ENCODE results near the gene PGA4.

Gene PGA4

DNA sequence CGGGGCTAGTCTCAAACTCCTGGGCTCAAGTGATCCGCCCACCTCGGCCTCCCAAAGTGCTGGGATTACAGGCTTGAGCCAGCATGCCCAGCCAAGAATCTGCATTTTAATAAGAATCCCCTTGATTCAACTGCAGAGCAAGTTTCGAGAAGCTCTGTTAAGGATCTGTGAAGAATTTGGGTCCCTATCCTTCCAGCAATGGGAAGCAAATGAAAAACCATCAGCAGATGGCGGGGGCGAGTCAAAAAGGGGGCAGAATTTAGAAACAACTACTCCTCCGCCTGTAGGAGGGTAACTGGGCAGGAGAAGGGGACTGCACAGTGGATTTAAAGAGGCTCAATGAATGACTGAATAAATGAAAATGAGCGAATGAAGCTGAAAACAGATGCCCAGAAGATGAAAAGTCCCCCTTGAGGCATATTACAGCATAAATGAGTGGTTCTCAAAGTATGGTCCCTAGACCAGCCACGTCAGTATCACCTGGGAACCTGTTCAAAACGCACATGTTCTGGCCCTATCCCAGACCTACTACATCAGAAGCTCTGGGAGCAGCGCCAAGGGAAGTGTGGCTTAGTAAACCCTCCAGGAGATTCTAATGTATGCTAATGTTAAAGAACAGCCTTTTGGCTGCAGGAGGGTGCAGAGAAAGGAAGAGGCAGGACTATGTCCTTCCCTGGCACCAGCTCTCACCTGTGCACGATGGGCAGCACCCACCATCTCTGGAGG is 58.0 kb downstream of the PGA4 start:
- no peak for DNase-seq (ENCODE audit: low read depth)

DNA sequence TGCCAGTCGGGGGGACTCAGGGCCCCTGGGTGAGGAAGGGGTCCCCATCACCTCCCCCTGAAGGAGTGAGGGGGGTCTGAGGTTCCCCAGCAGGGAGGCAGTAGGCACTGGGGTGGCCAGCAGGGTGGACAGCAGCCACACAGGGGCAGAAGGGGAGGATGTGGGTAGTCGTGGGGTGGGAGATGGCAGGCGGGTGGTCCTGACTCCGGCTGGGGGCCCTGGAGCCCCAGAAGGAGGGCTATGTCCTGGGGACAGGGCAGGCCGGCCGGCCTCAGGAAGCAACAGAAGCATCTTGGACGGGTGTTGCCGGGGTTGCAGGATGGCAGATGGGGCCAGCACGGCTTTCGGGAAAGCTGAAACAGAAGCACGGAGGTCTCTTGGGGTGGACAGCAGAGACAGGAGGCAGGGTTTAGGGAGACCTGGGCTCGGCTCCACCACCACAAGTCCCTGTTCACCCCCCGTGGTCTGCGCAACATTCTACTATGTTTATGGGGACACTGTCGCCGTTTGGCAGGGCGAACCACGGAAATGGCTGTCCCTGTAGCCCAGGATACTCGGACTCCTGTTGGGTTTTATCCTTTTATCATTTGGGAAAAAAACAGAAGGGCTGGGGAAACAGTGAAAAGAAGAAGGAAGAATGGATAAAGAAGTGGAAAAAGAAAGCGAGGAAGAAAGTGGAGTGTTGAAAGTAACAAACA is 58.9 kb downstream of the PGA4 start:
- DNase-seq (ENCODE audit: low read depth): no peak

Data from activated T-cell treated with anti-CD3 and anti-CD28 coated beads for 1 hour (primary cell).